HepG2 (cell line): Measurements from ENCODE around the gene SARS2. TPM values are rescaled to one million over a fixed set of nuclear protein-coding genes. Genes with fewer than 3 reads are reported as not detected.
A peak's percentile ranks its signal among the peaks of the same experiment; 100 is the strongest.

Experiments
- DR1 ChIP-seq: sonication (generic); formaldehyde crosslinking; IDR thresholded peaks from 2 replicates; pipeline ENCODE4 v1.8.0; 2021; ENCODE audit warnings: mild to moderate bottlenecking, missing genetic modification reagents, inconsistent platforms
- KDM1A ChIP-seq: IDR thresholded peaks from 2 replicates; pipeline ENCODE4 v1.6.1; 2016; ENCODE audit warnings: missing compliant biosample characterization
- MAF1 ChIP-seq: sonication (generic); formaldehyde crosslinking; IDR thresholded peaks from 2 replicates; pipeline ENCODE4 v1.5.0; 2020; ENCODE audit warnings: missing genetic modification reagents, borderline replicate concordance
- POLR2AphosphoS5 ChIP-seq: IDR thresholded peaks from 2 replicates; pipeline ENCODE4 v1.6.1; 2012; ENCODE audit warnings: low read depth, low read length
- SP2 ChIP-seq: sonication (generic); formaldehyde crosslinking; IDR thresholded peaks from 2 replicates; pipeline ENCODE4 v1.5.1; 2020; ENCODE audit warnings: mild to moderate bottlenecking, missing genetic modification reagents
- ZNF446 ChIP-seq: sonication (generic); formaldehyde crosslinking; IDR thresholded peaks from 2 replicates; pipeline ENCODE4 v1.5.0; 2020; ENCODE audit warnings: mild to moderate bottlenecking, missing genetic modification reagents
- ZNF530 ChIP-seq: sonication (generic); formaldehyde crosslinking; IDR thresholded peaks from 2 replicates; pipeline ENCODE4 v1.5.0; 2020; ENCODE audit warnings: low read depth, mild to moderate bottlenecking, missing genetic modification reagents
- polyA plus RNA-seq, 8 experiments: library from polyadenylated mRNA; depleted of rRNA in 3 of 8; stranded (reverse) in 7 of 8; unstranded in 1 of 8; fragments of >200 nt; fragmentation: Illumina TruSeq in 4 of 8; extraction: Trizol in 4 of 8; gene quantifications; 2 replicates each; pipeline versions ENCODE4 v1.2.1 to v1.2.3, GENCODE V29; 2011 to 2016; ENCODE audit warnings: low read depth in 4 of 8, missing spikeins in 1 of 8, mixed read lengths in 1 of 8; ENCODE audit not compliant: insufficient read depth in 1 of 8
- total RNA-seq, 5 experiments: library from RNA; depleted of rRNA; stranded (reverse); fragments of >200 nt; fragmentation: Illumina TruSeq; extraction: Trizol; gene quantifications; 2 replicates each; pipeline ENCODE4 v1.2.3, GENCODE V29; 2016; ENCODE audit warnings: low read depth in 1 of 5
- TF ChIP-seq, protein P1 (sequence below): sonication (generic); formaldehyde crosslinking; IDR thresholded peaks from 2 replicates; pipeline ENCODE4 v1.4.0; 2020; ENCODE audit warnings: mild to moderate bottlenecking, missing genetic modification reagents
- TF ChIP-seq, protein P2 (sequence below): sonication (generic); formaldehyde crosslinking; IDR thresholded peaks from 2 replicates; pipeline ENCODE4 v1.8.1; 2023; ENCODE audit warnings: mild to moderate bottlenecking, missing genetic modification reagents, borderline replicate concordance
- TF ChIP-seq, protein P3 (sequence below): sonication (generic); formaldehyde crosslinking; IDR thresholded peaks from 2 replicates; pipeline ENCODE4 v1.9.0; 2021; ENCODE audit warnings: missing genetic modification reagents, mild to moderate bottlenecking, borderline replicate concordance
- TF ChIP-seq, protein P4 (sequence below): sonication (generic); formaldehyde crosslinking; IDR thresholded peaks from 2 replicates; pipeline ENCODE4 v1.8.0; 2022; ENCODE audit warnings: mild to moderate bottlenecking, missing genetic modification reagents, moderate library complexity
- TF ChIP-seq, protein P5 (sequence below): sonication (generic); formaldehyde crosslinking; conservative IDR thresholded peaks from 2 replicates; pipeline ENCODE4 v1.5.0; 2020; ENCODE audit warnings: missing genetic modification reagents
- TF ChIP-seq, protein P6 (sequence below): sonication (generic); formaldehyde crosslinking; IDR thresholded peaks from 2 replicates; pipeline ENCODE4 v1.4.0; 2020; ENCODE audit warnings: missing genetic modification reagents, mild to moderate bottlenecking, borderline replicate concordance

Gene SARS2
- total and polyA plus RNA-seq, 2 of the 13 experiments (the other 11 are each of a cell fraction or from before 2014, with no cell fraction given) = 40.0 to 48.6 TPM

DNA sequence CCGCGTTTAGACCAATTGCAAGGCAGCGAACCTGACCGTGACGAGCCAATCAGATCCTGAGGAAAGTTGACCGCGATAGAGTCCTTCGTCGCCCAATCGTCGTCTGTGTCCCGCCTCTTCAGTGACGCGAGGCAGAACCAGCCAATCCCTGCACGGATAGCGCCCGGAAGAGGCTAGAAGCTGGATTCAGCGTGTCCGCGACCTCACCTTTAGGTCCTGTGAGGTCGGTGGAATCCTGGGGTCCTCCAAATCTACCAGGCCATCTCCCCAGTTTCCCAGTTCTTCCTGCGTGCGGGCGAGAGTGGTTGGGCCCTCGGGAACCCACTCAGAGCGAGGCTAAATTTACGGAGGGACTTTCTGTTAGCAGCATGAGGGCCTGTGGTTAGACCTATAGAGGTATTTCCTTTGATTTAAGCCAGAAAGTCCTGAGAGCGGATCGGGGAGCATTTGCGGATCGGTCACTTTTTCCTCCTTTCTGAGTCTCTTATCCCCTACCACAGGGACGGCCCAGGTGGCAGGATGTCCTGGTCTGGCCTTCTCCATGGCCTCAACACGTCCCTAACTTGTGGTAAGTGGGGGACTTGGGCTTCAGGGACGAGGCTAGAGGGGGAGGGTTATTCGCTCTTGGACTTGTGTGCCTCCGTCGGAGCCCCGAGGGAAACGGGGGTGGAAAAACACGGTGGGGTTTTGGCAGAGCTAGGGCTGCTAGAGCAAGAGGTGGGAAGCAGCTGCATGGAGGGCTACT, 385 bp upstream of the SARS2 start, which contains the start of gene MRPS12 (continued):
- TF ChIP-seq, protein P1, sequence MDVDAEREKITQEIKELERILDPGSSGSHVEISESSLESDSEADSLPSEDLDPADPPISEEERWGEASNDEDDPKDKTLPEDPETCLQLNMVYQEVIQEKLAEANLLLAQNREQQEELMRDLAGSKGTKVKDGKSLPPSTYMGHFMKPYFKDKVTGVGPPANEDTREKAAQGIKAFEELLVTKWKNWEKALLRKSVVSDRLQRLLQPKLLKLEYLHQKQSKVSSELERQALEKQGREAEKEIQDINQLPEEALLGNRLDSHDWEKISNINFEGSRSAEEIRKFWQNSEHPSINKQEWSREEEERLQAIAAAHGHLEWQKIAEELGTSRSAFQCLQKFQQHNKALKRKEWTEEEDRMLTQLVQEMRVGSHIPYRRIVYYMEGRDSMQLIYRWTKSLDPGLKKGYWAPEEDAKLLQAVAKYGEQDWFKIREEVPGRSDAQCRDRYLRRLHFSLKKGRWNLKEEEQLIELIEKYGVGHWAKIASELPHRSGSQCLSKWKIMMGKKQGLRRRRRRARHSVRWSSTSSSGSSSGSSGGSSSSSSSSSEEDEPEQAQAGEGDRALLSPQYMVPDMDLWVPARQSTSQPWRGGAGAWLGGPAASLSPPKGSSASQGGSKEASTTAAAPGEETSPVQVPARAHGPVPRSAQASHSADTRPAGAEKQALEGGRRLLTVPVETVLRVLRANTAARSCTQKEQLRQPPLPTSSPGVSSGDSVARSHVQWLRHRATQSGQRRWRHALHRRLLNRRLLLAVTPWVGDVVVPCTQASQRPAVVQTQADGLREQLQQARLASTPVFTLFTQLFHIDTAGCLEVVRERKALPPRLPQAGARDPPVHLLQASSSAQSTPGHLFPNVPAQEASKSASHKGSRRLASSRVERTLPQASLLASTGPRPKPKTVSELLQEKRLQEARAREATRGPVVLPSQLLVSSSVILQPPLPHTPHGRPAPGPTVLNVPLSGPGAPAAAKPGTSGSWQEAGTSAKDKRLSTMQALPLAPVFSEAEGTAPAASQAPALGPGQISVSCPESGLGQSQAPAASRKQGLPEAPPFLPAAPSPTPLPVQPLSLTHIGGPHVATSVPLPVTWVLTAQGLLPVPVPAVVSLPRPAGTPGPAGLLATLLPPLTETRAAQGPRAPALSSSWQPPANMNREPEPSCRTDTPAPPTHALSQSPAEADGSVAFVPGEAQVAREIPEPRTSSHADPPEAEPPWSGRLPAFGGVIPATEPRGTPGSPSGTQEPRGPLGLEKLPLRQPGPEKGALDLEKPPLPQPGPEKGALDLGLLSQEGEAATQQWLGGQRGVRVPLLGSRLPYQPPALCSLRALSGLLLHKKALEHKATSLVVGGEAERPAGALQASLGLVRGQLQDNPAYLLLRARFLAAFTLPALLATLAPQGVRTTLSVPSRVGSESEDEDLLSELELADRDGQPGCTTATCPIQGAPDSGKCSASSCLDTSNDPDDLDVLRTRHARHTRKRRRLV = no peak
- TF ChIP-seq DR1 (CRISPR knock-in tag) (no peak), KDM1A (CRISPR knock-in tag) (no peak), MAF1 (CRISPR knock-in tag) (0 out of 2 replicates have a peak, but pooled peaks have one; percentile 22), POLR2AphosphoS5 (peak; percentile 92), ZNF446 (CRISPR knock-in tag) (no peak), ZNF530 (CRISPR knock-in tag) (no peak), SP2 (CRISPR knock-in tag) (peak; percentile 97)
- TF ChIP-seq, protein P2, sequence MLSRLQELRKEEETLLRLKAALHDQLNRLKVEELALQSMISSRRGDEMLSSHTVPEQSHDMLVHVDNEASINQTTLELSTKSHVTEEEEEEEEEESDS = no peak
- TF ChIP-seq, protein P3, sequence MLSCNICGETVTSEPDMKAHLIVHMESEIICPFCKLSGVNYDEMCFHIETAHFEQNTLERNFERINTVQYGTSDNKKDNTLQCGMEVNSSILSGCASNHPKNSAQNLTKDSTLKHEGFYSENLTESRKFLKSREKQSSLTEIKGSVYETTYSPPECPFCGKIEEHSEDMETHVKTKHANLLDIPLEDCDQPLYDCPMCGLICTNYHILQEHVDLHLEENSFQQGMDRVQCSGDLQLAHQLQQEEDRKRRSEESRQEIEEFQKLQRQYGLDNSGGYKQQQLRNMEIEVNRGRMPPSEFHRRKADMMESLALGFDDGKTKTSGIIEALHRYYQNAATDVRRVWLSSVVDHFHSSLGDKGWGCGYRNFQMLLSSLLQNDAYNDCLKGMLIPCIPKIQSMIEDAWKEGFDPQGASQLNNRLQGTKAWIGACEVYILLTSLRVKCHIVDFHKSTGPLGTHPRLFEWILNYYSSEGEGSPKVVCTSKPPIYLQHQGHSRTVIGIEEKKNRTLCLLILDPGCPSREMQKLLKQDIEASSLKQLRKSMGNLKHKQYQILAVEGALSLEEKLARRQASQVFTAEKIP = no peak
- TF ChIP-seq, protein P4, sequence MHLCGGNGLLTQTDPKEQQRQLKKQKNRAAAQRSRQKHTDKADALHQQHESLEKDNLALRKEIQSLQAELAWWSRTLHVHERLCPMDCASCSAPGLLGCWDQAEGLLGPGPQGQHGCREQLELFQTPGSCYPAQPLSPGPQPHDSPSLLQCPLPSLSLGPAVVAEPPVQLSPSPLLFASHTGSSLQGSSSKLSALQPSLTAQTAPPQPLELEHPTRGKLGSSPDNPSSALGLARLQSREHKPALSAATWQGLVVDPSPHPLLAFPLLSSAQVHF (CRISPR knock-in tag) = no peak
- TF ChIP-seq, protein P5, sequence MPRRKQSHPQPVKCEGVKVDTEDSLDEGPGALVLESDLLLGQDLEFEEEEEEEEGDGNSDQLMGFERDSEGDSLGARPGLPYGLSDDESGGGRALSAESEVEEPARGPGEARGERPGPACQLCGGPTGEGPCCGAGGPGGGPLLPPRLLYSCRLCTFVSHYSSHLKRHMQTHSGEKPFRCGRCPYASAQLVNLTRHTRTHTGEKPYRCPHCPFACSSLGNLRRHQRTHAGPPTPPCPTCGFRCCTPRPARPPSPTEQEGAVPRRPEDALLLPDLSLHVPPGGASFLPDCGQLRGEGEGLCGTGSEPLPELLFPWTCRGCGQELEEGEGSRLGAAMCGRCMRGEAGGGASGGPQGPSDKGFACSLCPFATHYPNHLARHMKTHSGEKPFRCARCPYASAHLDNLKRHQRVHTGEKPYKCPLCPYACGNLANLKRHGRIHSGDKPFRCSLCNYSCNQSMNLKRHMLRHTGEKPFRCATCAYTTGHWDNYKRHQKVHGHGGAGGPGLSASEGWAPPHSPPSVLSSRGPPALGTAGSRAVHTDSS (CRISPR knock-in tag) = no peak
- TF ChIP-seq, protein P6, sequence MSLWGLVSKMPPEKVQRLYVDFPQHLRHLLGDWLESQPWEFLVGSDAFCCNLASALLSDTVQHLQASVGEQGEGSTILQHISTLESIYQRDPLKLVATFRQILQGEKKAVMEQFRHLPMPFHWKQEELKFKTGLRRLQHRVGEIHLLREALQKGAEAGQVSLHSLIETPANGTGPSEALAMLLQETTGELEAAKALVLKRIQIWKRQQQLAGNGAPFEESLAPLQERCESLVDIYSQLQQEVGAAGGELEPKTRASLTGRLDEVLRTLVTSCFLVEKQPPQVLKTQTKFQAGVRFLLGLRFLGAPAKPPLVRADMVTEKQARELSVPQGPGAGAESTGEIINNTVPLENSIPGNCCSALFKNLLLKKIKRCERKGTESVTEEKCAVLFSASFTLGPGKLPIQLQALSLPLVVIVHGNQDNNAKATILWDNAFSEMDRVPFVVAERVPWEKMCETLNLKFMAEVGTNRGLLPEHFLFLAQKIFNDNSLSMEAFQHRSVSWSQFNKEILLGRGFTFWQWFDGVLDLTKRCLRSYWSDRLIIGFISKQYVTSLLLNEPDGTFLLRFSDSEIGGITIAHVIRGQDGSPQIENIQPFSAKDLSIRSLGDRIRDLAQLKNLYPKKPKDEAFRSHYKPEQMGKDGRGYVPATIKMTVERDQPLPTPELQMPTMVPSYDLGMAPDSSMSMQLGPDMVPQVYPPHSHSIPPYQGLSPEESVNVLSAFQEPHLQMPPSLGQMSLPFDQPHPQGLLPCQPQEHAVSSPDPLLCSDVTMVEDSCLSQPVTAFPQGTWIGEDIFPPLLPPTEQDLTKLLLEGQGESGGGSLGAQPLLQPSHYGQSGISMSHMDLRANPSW (CRISPR knock-in tag) = 0 out of 2 replicates have a peak, but pooled peaks have one; percentile 70
